K562 (cell line): ENCODE data around the gene PNMA8B. TPM values are rescaled to one million over a fixed set of nuclear protein-coding genes. Genes with fewer than 3 reads are reported as not detected.

Experiments
- CREBBP ChIP-seq: IDR thresholded peaks from one replicate; pipeline ENCODE4 v1.6.1; 2012; ENCODE audit warnings: low read depth, mild to moderate bottlenecking, control low read depth, inconsistent platforms, low read length
- CSDE1 ChIP-seq, 2 experiments: fragments of 450-650 bp; IDR thresholded peaks; 2 replicates each; pipeline ENCODE4 v1.6.1; 2016; ENCODE audit warnings: mild to moderate bottlenecking in 1 of 2
- DACH1 ChIP-seq: fragments of 450-650 bp; IDR thresholded peaks from 2 replicates; pipeline ENCODE4 v1.6.1; 2018; ENCODE audit not compliant: partially characterized antibody
- ELF1 ChIP-seq: fragments of 200-800 bp; sonication (Bioruptor generic); IDR thresholded peaks from 2 replicates; pipeline ENCODE4 v1.6.1; 2016; ENCODE audit warnings: missing genetic modification characterization, missing compliant biosample characterization
- ELF4 ChIP-seq: fragments of 450-650 bp; formaldehyde crosslinking; IDR thresholded peaks from 2 replicates; pipeline ENCODE4 v1.4.0; 2022; ENCODE audit warnings: missing genetic modification characterization
- MNT ChIP-seq, 2 experiments: fragments of 450-650 bp; conservative IDR thresholded peaks; 2 replicates each; pipeline ENCODE4 v1.6.1; 2017; ENCODE audit warnings: mild to moderate bottlenecking in 2 of 2, moderate library complexity in 2 of 2
- MYC ChIP-seq, 2 experiments: fragments of 250-450 bp in 1 of 2; sonication (Bioruptor Pico) in 1 of 2; IDR thresholded peaks; 2 replicates each; pipeline versions ENCODE4 v1.5.1 to v1.6.1; 2012 to 2021; ENCODE audit warnings: low read depth in 2 of 2, borderline replicate concordance in 1 of 2, improper control_type of control experiment in 1 of 2, low read length in 1 of 2, mild to moderate bottlenecking in 1 of 2, moderate library complexity in 1 of 2
- NR3C1 ChIP-seq: sonication (generic); formaldehyde crosslinking; IDR thresholded peaks from 2 replicates; pipeline ENCODE4 v1.8.1; 2022; ENCODE audit warnings: missing genetic modification reagents
- OTX1 ChIP-seq: fragments of 450-650 bp; formaldehyde crosslinking; IDR thresholded peaks from 2 replicates; pipeline ENCODE4 v1.4.0; 2022; ENCODE audit warnings: mild to moderate bottlenecking
- PCBP1 ChIP-seq: fragments of 200-400 bp; formaldehyde crosslinking; IDR thresholded peaks from 2 replicates; pipeline ENCODE4 v1.6.1; 2018; ENCODE audit warnings: mild to moderate bottlenecking, low read depth, low read length; ENCODE audit not compliant: poor library complexity, severe bottlenecking
- PHF21A ChIP-seq: fragments of 450-650 bp; IDR thresholded peaks from 2 replicates; pipeline ENCODE4 v1.6.1; 2017; ENCODE audit warnings: low read depth, borderline replicate concordance
- SMARCA5 ChIP-seq: fragments of 450-650 bp; IDR thresholded peaks from 2 replicates; pipeline ENCODE4 v1.6.1; 2016
- SMC3 ChIP-seq: conservative IDR thresholded peaks from 2 replicates; pipeline ENCODE4 v1.6.1; 2011; ENCODE audit warnings: low read depth, low read length, improper control_type of control experiment; ENCODE audit not compliant: insufficient read depth
- STAT5A ChIP-seq: IDR thresholded peaks from 2 replicates; pipeline ENCODE4 v1.6.1; 2012; ENCODE audit warnings: low read length, inconsistent platforms, borderline replicate concordance
- ZNF134 ChIP-seq: fragments of 250-450 bp; sonication (Bioruptor Pico); conservative IDR thresholded peaks from 2 replicates; pipeline ENCODE4 v1.4.0; 2020
- ZNF282 ChIP-seq: sonication (generic); formaldehyde crosslinking; IDR thresholded peaks from 2 replicates; pipeline ENCODE4 v1.8.1; 2023; ENCODE audit warnings: missing genetic modification reagents
- ZNF586 ChIP-seq: fragments of 450-650 bp; formaldehyde crosslinking; conservative IDR thresholded peaks from 2 replicates; pipeline ENCODE4 v1.4.0; 2020; ENCODE audit warnings: mild to moderate bottlenecking, moderate library complexity
- ZNF699 ChIP-seq: fragments of 250-450 bp; sonication (Bioruptor Pico); IDR thresholded peaks from 2 replicates; pipeline ENCODE4 v1.8.0; 2021; ENCODE audit warnings: mild to moderate bottlenecking, moderate library complexity; ENCODE audit not compliant: insufficient replicate concordance
- polyA plus RNA-seq, 8 experiments: library from polyadenylated mRNA; depleted of rRNA in 4 of 8; stranded (reverse) in 5 of 8; unstranded in 3 of 8; fragments of >200 nt; fragmentation: Nextera tagmentation in 2 of 8; fragmentation: Illumina TruSeq in 1 of 8; extraction: Ambion mirVana in 2 of 8; extraction: Trizol in 1 of 8; gene quantifications; 2 replicates each; pipeline versions ENCODE4 v1.2.1 to v1.2.3, GENCODE V29; 2011 to 2014; ENCODE audit warnings: inconsistent platforms in 1 of 8, missing spikeins in 1 of 8
- total RNA-seq, 7 experiments: library from RNA; depleted of rRNA in 6 of 7; stranded (reverse); fragments of >200 nt in 6 of 7; fragmentation: Illumina TruSeq in 2 of 7; extraction: Trizol in 2 of 7; gene quantifications; 2 replicates each; pipeline versions ENCODE4 v1.2.1 to v1.2.3, GENCODE V29; 2011 to 2021; ENCODE audit warnings: low replicate concordance in 1 of 7
- TF ChIP-seq, protein P1 (sequence below): fragments of 450-650 bp; formaldehyde crosslinking; IDR thresholded peaks from 2 replicates; pipeline ENCODE4 v1.4.0; 2020; ENCODE audit warnings: mild to moderate bottlenecking, moderate library complexity
- TF ChIP-seq, protein P2 (sequence below): fragments of 250-450 bp; sonication (Bioruptor Pico); IDR thresholded peaks from 2 replicates; pipeline ENCODE4 v1.5.0; 2021
- TF ChIP-seq, protein P3 (sequence below): sonication (generic); formaldehyde crosslinking; IDR thresholded peaks from 2 replicates; pipeline ENCODE4 v1.8.1; 2023; ENCODE audit warnings: mild to moderate bottlenecking, missing genetic modification reagents
- TF ChIP-seq, protein P4 (sequence below), 3 experiments: IDR thresholded peaks in 2 of 3; conservative IDR thresholded peaks in 1 of 3; 2 replicates each; pipeline ENCODE4 v1.5.1; 2011 to 2012; ENCODE audit warnings: low read length in 3 of 3, mild to moderate bottlenecking in 3 of 3, control low read depth in 2 of 3, improper control_type of control experiment in 1 of 3, inconsistent platforms in 1 of 3, low read depth in 1 of 3, mixed read lengths in 1 of 3, moderate library complexity in 1 of 3; ENCODE audit not compliant: insufficient read depth in 2 of 3

Gene PNMA8B
- total and polyA plus RNA-seq, 9 of the 15 experiments (the other 6 are each of a cell fraction or from before 2014, with no cell fraction given): not detected

- TF ChIP-seq ZNF699 (CRISPR knock-in tag) (no peak), OTX1 (CRISPR knock-in tag) (no peak), CSDE1 (IDR thresholded peaks at IDR 0.05) (peak in 1 of 2 experiments; percentile 56; a peak in 1 of 4 replicates), PHF21A (no peak), MYC (IDR thresholded peaks at IDR 0.05; ENCODE audit: low read depth, low read length) (no peak), MYC (CRISPR knock-in tag; IDR thresholded peaks at IDR 0.05; ENCODE audit: borderline replicate concordance, low read depth) (no peak), PCBP1 (no peak), NR3C1 (no peak), SMARCA5 (no peak), ELF4 (no peak), MNT (conservative IDR thresholded peaks at IDR 0.05) (no peak), SMC3 (peak; percentile 85), CREBBP (no peak), STAT5A (no peak), ZNF134 (no peak), ZNF586 (CRISPR knock-in tag) (no peak), DACH1 (peak; percentile 65), ZNF282 (no peak), ELF1 (no peak)
- TF ChIP-seq, protein P1, sequence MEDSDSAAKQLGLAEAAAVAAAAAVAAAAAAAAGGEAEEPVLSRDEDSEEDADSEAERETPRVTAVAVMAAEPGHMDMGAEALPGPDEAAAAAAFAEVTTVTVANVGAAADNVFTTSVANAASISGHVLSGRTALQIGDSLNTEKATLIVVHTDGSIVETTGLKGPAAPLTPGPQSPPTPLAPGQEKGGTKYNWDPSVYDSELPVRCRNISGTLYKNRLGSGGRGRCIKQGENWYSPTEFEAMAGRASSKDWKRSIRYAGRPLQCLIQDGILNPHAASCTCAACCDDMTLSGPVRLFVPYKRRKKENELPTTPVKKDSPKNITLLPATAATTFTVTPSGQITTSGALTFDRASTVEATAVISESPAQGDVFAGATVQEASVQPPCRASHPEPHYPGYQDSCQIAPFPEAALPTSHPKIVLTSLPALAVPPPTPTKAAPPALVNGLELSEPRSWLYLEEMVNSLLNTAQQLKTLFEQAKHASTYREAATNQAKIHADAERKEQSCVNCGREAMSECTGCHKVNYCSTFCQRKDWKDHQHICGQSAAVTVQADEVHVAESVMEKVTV (CRISPR knock-in tag): peak; percentile 70
- TF ChIP-seq, protein P2, sequence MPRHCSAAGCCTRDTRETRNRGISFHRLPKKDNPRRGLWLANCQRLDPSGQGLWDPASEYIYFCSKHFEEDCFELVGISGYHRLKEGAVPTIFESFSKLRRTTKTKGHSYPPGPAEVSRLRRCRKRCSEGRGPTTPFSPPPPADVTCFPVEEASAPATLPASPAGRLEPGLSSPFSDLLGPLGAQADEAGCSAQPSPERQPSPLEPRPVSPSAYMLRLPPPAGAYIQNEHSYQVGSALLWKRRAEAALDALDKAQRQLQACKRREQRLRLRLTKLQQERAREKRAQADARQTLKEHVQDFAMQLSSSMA (CRISPR knock-in tag): no peak
- TF ChIP-seq, protein P3, sequence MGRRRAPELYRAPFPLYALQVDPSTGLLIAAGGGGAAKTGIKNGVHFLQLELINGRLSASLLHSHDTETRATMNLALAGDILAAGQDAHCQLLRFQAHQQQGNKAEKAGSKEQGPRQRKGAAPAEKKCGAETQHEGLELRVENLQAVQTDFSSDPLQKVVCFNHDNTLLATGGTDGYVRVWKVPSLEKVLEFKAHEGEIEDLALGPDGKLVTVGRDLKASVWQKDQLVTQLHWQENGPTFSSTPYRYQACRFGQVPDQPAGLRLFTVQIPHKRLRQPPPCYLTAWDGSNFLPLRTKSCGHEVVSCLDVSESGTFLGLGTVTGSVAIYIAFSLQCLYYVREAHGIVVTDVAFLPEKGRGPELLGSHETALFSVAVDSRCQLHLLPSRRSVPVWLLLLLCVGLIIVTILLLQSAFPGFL (CRISPR knock-in tag): no peak
- TF ChIP-seq, protein P4, sequence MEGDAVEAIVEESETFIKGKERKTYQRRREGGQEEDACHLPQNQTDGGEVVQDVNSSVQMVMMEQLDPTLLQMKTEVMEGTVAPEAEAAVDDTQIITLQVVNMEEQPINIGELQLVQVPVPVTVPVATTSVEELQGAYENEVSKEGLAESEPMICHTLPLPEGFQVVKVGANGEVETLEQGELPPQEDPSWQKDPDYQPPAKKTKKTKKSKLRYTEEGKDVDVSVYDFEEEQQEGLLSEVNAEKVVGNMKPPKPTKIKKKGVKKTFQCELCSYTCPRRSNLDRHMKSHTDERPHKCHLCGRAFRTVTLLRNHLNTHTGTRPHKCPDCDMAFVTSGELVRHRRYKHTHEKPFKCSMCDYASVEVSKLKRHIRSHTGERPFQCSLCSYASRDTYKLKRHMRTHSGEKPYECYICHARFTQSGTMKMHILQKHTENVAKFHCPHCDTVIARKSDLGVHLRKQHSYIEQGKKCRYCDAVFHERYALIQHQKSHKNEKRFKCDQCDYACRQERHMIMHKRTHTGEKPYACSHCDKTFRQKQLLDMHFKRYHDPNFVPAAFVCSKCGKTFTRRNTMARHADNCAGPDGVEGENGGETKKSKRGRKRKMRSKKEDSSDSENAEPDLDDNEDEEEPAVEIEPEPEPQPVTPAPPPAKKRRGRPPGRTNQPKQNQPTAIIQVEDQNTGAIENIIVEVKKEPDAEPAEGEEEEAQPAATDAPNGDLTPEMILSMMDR (IDR thresholded peaks at IDR 0.05 in 2 of 3, conservative IDR thresholded peaks at IDR 0.05 in 1 of 3; ENCODE audit: insufficient read depth in 2 of 3, low read depth in 1 of 3, low read length in 3 of 3): peak; percentile 84 to 96 (median 86)
These were observed 47.0 kb upstream of the PNMA8B start (continued) for GRCh38 chr19:46542428-46543230.
